PC-9 (cell line): ENCODE measurements around the gene C11orf98.
"Not testable (repeated sequence)": the region's sequence is repeated elsewhere in the genome, so short reads cannot be mapped to it uniquely, and the experiment has no call there.

ENCODE experiments used
- CTCF ChIP-seq: fragments of 200-600 bp; sonication (generic); conservative IDR thresholded peaks from 2 replicates; pipeline ENCODE4 v1.6.1; 2017; ENCODE audit warnings: mixed run types, antibody characterized with exemption, mild to moderate bottlenecking, moderate library complexity
- EZH2 ChIP-seq: fragments of 200-600 bp; sonication (generic); IDR thresholded peaks from 2 replicates; pipeline ENCODE4 v1.8.0; 2017; ENCODE audit warnings: antibody characterized with exemption, low read depth

GRCh38 chr11:62675415-62675814 is 10.4 kb upstream of the C11orf98 start:
- not testable (repeated sequence) for TF ChIP-seq CTCF, EZH2
